Neural progenitor cell (in vitro differentiated cells): ENCODE data around the gene ATP8A1. TPM values are rescaled to one million over a fixed set of nuclear protein-coding genes. Genes with fewer than 3 reads are reported as not detected.

Source experiments
- DNase-seq: peaks from one replicate; pipeline ENCODE4 v3.0.0-alpha.2; 2016; ENCODE audit warnings: low spot score
- H2AFZ ChIP-seq: fragments of 200-600 bp; sonication (generic); replicated peaks from 2 replicates; pipeline ENCODE4 v1.6.1; 2016; ENCODE audit warnings: antibody characterized with exemption
- H3F3A ChIP-seq: fragments of 200-600 bp; sonication (generic); 2 replicates; pipeline ENCODE4 v1.6.1; 2016; ENCODE audit warnings: antibody characterized with exemption, low read depth
- H3K27ac ChIP-seq: fragments of 200-600 bp; sonication (generic); 2 replicates; pipeline ENCODE4 v1.5.1; 2016; ENCODE audit warnings: mild to moderate bottlenecking
- H3K27me3 ChIP-seq: fragments of 200-600 bp; sonication (generic); 2 replicates; pipeline ENCODE4 v1.6.1; 2016; ENCODE audit warnings: mild to moderate bottlenecking, moderate library complexity
- H3K36me3 ChIP-seq: fragments of 200-600 bp; sonication (generic); 2 replicates; pipeline ENCODE4 v1.5.1; 2016
- H3K4me1 ChIP-seq: fragments of 200-600 bp; sonication (generic); 2 replicates; pipeline ENCODE4 v1.6.1; 2016; ENCODE audit warnings: mixed run types
- H3K4me2 ChIP-seq: fragments of 200-600 bp; sonication (generic); 2 replicates; pipeline ENCODE4 v1.6.1; 2016
- H3K4me3 ChIP-seq: fragments of 200-600 bp; sonication (generic); 2 replicates; pipeline ENCODE4 v1.5.1; 2016
- H3K79me2 ChIP-seq: fragments of 200-600 bp; sonication (generic); 2 replicates; pipeline ENCODE4 v1.6.1; 2016; ENCODE audit warnings: low read depth
- H3K9ac ChIP-seq: fragments of 200-600 bp; sonication (generic); 2 replicates; pipeline ENCODE4 v1.6.1; 2016
- H3K9me3 ChIP-seq: fragments of 200-600 bp; sonication (generic); 2 replicates; pipeline ENCODE4 v1.5.1; 2016; ENCODE audit warnings: low read depth
- H4K20me1 ChIP-seq: fragments of 200-600 bp; sonication (generic); 2 replicates; pipeline ENCODE4 v1.6.1; 2016; ENCODE audit warnings: low read depth
- H3K27ac Mint-ChIP-seq: 3 replicates; pipeline ENCODE4 v1.8.0; 2021; ENCODE audit warnings: mixed read lengths
- H3K27me3 Mint-ChIP-seq: 2 replicates; pipeline ENCODE4 v1.8.0; 2022; ENCODE audit warnings: low read depth, mild to moderate bottlenecking, inconsistent platforms, moderate library complexity, mixed read lengths; ENCODE audit not compliant: insufficient read depth
- H3K36me3 Mint-ChIP-seq: 3 replicates; pipeline ENCODE4 v1.8.0; 2021; ENCODE audit warnings: mixed read lengths
- H3K4me1 Mint-ChIP-seq: 3 replicates; pipeline ENCODE4 v1.8.0; 2021; ENCODE audit warnings: mixed read lengths
- H3K4me3 Mint-ChIP-seq: 3 replicates; pipeline ENCODE4 v1.8.0; 2021; ENCODE audit warnings: mild to moderate bottlenecking, moderate library complexity, mixed read lengths
- H3K9me3 Mint-ChIP-seq: 3 replicates; pipeline ENCODE4 v1.8.0; 2020; ENCODE audit warnings: mixed read lengths
- EZH2 ChIP-seq: fragments of 200-600 bp; sonication (generic); IDR thresholded peaks from 2 replicates; pipeline ENCODE4 v1.6.1; 2017; ENCODE audit warnings: antibody characterized with exemption, mild to moderate bottlenecking, moderate library complexity
- EZH2phosphoT487 ChIP-seq: fragments of 200-600 bp; sonication (generic); IDR thresholded peaks from 2 replicates; pipeline ENCODE4 v1.6.1; 2017; ENCODE audit warnings: antibody characterized with exemption
- total RNA-seq: library from RNA; depleted of rRNA; stranded (reverse); fragments of >200 nt; gene quantifications from 2 replicates; pipeline ENCODE4 v1.2.3, GENCODE V29; 2015; ENCODE audit warnings: low replicate concordance
- TF ChIP-seq, protein P1 (sequence below): fragments of 200-600 bp; sonication (generic); IDR thresholded peaks from 2 replicates; pipeline ENCODE4 v1.5.1; 2017; ENCODE audit warnings: antibody characterized with exemption, mild to moderate bottlenecking

ATP8A1 gene
- total RNA-seq, 1 donor from 2014 or later: 46.1 TPM

DNA sequence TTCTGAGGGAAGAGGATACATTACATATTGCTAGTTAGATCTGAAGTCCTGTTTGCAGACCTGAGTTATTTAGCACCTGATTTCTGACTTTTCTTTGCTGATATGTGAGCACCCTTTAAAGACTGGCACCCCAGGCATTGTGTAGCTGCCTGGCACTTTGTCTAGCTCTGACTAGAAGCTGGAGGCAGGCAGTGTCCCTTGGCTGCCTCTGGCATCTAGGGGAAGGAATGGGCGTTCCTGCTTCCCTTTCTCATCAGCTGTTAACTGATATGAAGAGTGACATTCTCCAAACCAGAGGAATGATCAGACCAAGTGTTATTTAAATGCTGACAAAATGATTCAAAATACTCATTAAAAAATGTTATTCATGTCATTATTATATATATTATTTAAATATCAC, 289.9 kb downstream of the ATP8A1 start:
- no peak overlapping the region for H3K27ac Mint-ChIP-seq
- peaks cover 6% of the 10 kb centered on the region for H3K27me3 Mint-ChIP-seq
- no peaks in the 10 kb centered on the region for H3F3A ChIP-seq
- no peaks in the 10 kb centered on the region for H3K4me1 Mint-ChIP-seq
- TF ChIP-seq EZH2phosphoT487 (no peak), EZH2 (no peak)
- TF ChIP-seq, protein P1, sequence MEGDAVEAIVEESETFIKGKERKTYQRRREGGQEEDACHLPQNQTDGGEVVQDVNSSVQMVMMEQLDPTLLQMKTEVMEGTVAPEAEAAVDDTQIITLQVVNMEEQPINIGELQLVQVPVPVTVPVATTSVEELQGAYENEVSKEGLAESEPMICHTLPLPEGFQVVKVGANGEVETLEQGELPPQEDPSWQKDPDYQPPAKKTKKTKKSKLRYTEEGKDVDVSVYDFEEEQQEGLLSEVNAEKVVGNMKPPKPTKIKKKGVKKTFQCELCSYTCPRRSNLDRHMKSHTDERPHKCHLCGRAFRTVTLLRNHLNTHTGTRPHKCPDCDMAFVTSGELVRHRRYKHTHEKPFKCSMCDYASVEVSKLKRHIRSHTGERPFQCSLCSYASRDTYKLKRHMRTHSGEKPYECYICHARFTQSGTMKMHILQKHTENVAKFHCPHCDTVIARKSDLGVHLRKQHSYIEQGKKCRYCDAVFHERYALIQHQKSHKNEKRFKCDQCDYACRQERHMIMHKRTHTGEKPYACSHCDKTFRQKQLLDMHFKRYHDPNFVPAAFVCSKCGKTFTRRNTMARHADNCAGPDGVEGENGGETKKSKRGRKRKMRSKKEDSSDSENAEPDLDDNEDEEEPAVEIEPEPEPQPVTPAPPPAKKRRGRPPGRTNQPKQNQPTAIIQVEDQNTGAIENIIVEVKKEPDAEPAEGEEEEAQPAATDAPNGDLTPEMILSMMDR: no peak
- no peaks in the 10 kb centered on the region for H3K4me1 ChIP-seq
- no peaks in the 10 kb centered on the region for H4K20me1 ChIP-seq
- no peaks in the 10 kb centered on the region for H3K9me3 ChIP-seq
- no peak overlapping the region for H3K4me3 Mint-ChIP-seq
- H3K27ac ChIP-seq: no peak overlapping the region
- no peaks in the 10 kb centered on the region for H3K36me3 Mint-ChIP-seq
- H3K9me3 Mint-ChIP-seq: peaks cover 3% of the 10 kb centered on the region
- no peak overlapping the region for H3K4me3 ChIP-seq
- DNase-seq: no peak
- no peaks in the 10 kb centered on the region for H3K79me2 ChIP-seq
- no peak overlapping the region for H3K4me2 ChIP-seq
- H3K9ac ChIP-seq: no peak overlapping the region
- no peaks in the 10 kb centered on the region for H3K36me3 ChIP-seq
- no peak overlapping the region for H2AFZ ChIP-seq
- H3K27me3 ChIP-seq: no peaks in the 10 kb centered on the region

DNA sequence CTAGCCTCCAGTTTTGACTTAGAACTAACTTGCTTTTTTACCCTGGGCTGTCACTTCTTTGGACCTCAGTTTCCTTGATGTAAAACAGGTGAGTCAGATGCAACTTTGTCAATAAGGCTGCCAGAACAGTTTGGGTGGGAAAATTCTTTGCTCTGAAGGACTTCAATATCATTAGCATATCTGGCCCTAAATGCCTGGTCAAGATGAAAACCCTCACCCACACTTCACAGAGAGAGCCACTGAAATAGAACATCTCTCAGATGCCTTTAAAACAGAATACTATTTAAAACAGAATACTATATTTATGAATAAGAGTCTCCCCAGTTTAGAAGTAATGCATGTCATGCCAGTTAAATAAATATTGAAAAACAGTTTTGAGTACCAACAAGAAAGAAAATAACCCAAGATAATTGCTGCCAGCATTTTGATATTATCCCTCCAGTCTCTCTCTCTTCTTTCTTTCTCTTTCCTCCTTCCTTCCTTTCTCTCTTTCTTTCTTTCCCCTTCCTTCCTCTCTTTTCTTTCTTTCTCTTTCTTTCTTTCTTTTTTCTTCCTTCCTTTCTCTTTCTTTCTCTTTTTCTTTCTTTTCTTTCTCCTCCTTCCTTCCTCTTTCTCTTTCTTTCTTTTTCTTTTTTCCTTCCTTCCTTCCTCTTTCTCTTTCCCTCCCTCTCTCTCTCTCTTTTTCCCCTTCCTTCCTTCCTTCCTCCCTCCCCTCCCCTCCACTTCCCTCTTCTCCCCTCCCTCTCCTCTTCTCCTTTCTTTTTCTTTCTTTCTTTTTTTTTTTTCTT, 292.4 kb downstream of the ATP8A1 start:
- Mint-ChIP-seq H3K4me1 (no peaks in the 10 kb centered on the region), H3K27me3 (peaks cover 4% of the 10 kb centered on the region), H3K27ac (no peak overlapping the region), H3K4me3 (no peak overlapping the region), H3K9me3 (peaks cover 3% of the 10 kb centered on the region), H3K36me3 (no peaks in the 10 kb centered on the region)
- Histone ChIP-seq H3K27me3 (no peaks in the 10 kb centered on the region), H2AFZ (no peak overlapping the region), H3K27ac (no peak overlapping the region), H3K79me2 (no peaks in the 10 kb centered on the region), H3K4me1 (no peaks in the 10 kb centered on the region), H3K36me3 (no peaks in the 10 kb centered on the region), H4K20me1 (no peaks in the 10 kb centered on the region), H3F3A (no peaks in the 10 kb centered on the region), H3K4me2 (no peak overlapping the region), H3K9me3 (no peaks in the 10 kb centered on the region), H3K9ac (no peak overlapping the region), H3K4me3 (no peak overlapping the region)
- no peak for TF ChIP-seq EZH2
- no peak for TF ChIP-seq EZH2phosphoT487
- TF ChIP-seq, protein P1: no peak
- no peak for DNase-seq

DNA sequence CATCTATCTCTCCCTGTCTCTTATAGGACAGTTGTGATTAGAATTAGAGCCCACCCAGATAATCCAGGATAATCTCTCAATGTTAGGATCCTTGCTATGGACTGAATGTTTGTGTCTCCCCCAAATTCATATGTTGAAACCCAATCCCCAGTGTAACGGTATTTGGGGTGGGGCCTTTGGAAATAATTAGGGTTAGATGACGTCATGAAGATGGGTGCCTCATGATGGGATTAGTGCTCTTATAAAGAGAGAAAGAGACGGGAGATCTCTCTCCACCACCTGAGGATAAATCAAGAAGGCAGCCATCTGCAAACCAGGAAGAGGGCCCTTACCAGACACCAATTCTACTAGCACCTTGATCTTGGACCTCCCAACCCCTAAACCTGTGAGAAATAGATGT, 293.3 kb downstream of the ATP8A1 start:
- no peak overlapping the region for H2AFZ ChIP-seq
- peaks cover 3% of the 10 kb centered on the region for H3K9me3 Mint-ChIP-seq
- H3K27me3 ChIP-seq: no peaks in the 10 kb centered on the region
- H3K4me1 ChIP-seq: no peaks in the 10 kb centered on the region
- no peaks in the 10 kb centered on the region for H3F3A ChIP-seq
- no peaks in the 10 kb centered on the region for H3K79me2 ChIP-seq
- H3K4me3 ChIP-seq: no peak overlapping the region
- no peak overlapping the region for H3K27ac Mint-ChIP-seq
- H3K9ac ChIP-seq: no peak overlapping the region
- H3K36me3 ChIP-seq: no peaks in the 10 kb centered on the region
- H3K4me1 Mint-ChIP-seq: no peaks in the 10 kb centered on the region
- H3K4me3 Mint-ChIP-seq: no peak overlapping the region
- no peak overlapping the region for H3K4me2 ChIP-seq
- TF ChIP-seq, protein P1: no peak
- no peak for TF ChIP-seq EZH2
- no peak for TF ChIP-seq EZH2phosphoT487
- no peak for DNase-seq
- no peaks in the 10 kb centered on the region for H4K20me1 ChIP-seq
- peaks cover 4% of the 10 kb centered on the region for H3K27me3 Mint-ChIP-seq
- H3K9me3 ChIP-seq: no peaks in the 10 kb centered on the region
- no peaks in the 10 kb centered on the region for H3K36me3 Mint-ChIP-seq
- H3K27ac ChIP-seq: no peak overlapping the region
